Fibroblast of mammary gland (primary cell): ENCODE measurements around the gene PRKAG2.

Experiments used
- DNase-seq: peaks from one replicate; pipeline ENCODE4 v3.0.0-alpha.2; 2010; ENCODE audit warnings: low read depth
- H3K4me3 ChIP-seq: 2 replicates; pipeline ENCODE4 v1.5.1; 2011; ENCODE audit warnings: low read depth, mild to moderate bottlenecking, low read length, moderate library complexity; ENCODE audit not compliant: control insufficient read depth
- CTCF ChIP-seq: conservative IDR thresholded peaks from 2 replicates; pipeline ENCODE4 v1.5.1; 2011; ENCODE audit warnings: low read depth, low read length, inconsistent platforms; ENCODE audit not compliant: control insufficient read depth, insufficient read depth

The PRKAG2 gene

GRCh38 chr7:151817981-151818673 lies 58.8 kb downstream of the PRKAG2 start:
- H3K4me3 ChIP-seq, result no peak overlapping the region
- DNase-seq, result no peak
- no peak for TF ChIP-seq CTCF

DNA sequence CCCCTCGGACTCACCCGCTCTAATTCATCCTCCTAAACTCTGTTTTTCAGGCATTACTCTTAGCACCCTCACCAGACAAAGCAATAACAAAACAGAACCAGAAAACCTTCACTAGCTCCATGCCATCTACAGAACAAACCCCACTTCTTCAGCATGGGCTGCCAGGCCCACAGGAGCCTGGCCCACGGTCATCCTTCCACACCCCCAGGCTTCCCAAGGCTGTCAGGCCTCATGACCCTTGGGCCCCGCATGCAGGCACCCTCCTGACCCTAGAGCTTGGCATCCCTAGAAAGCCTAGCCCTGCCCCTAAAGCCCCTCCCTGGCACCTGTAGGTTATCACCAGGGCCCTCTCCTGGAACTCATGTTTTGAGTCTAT lies 59.6 kb downstream of the PRKAG2 start:
- H3K4me3 ChIP-seq, result no peak overlapping the region
- no peak for DNase-seq
- no peak for TF ChIP-seq CTCF

- H3K4me3 ChIP-seq, result no peak overlapping the region
- DNase-seq, result no peak
- no peak for TF ChIP-seq CTCF
These were observed 60.2 kb downstream of the PRKAG2 start for GRCh38 chr7:151816562-151817314.

DNA sequence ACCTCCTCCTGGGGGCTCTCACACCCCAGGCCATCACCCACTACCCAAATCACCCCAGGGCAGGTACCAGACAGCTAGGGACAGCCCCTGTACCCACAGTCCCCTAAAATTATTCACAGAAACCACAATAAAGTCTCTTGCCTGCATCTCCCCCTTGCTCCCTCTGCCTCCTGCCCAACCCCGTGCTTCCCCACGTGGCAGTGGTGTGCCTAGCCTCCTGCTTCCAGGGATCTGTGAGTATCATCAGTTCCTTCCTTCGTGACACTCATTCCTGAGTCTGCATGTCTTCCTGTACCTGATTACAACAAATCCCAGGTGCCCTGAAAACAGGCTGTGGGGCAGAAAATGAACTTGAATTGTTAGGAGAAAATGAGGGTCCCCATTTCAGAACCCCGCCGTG lies 61.5 kb downstream of the PRKAG2 start:
- no peak for TF ChIP-seq CTCF
- H3K4me3 ChIP-seq, result no peak overlapping the region
- DNase-seq, result no peak

DNA sequence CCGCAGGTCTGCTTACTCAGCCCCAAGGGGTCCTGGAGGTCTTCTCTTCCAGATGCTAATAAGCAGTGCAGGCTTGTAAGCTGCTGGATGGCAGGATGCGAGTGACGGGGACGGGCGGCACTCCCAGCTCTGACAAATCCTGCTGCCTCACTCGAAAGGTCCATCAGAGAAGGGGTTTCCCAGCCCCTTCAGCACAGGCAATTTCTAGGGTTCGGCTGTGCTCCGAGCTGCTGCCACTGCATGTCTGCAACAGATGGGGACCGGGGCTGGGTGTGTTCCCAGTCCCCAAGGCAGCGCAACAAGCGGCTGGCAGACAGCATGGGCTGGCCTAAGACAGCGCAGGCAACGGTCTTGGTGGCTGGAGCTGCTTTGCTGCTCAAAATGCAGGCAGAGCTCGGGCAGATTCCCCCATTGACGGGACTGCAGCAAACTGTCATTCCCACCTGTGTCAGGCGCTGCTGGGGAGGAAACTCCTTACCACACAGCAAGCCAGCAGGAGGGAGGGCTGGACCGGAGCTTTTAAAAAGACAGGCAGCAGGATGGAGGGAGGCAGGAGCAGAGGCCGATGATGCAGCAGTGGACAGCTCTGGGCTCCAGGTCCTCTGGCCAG lies 62.4 kb downstream of the PRKAG2 start:
- no peak overlapping the region for H3K4me3 ChIP-seq
- TF ChIP-seq CTCF, result no peak
- no peak for DNase-seq

DNA sequence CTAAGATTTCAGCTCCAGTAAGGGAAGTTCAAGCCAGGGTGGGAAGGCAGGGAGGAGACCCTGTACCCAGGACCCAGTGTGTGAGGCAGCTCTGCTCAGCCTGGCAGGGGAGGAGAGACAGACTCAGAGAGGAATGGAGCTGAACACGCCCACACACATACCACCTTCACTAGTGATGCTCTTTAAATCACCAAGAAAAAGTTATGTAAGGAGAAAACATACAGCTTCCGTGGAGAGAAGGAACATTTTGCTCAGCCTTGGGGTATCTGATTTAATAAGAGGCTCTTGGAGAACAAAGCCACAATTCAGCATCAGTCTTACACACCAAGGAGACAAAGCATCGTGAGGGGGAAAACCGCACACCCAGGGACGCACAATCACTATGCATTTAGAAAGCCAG lies 62.9 kb downstream of the PRKAG2 start:
- no peak for DNase-seq
- no peak overlapping the region for H3K4me3 ChIP-seq
- TF ChIP-seq CTCF, result no peak
